Calu3 (cell line): ENCODE measurements around the gene KLHL29. TPM values are rescaled to one million over a fixed set of nuclear protein-coding genes. Genes with fewer than 3 reads are reported as not detected.

Experiments used
- BruUV-seq: library from RNA; stranded (reverse); fragments of 400-500 nt; replicated peaks from 2 replicates; lab custom pipeline; 2021; lab: Mats Ljungman, UMichigan
- CTCF ChIA-PET: fragments of 300-600 bp; sonication (Branson Sonifier 250); formaldehyde crosslinking; loops from one replicate; lab custom pipeline; 2022; ENCODE audit warnings: antibody characterized with exemption; lab: Charles Lee
- DNase-seq: peaks from one replicate; pipeline ENCODE4 v3.0.0; 2022
- H3K27ac Mint-ChIP-seq: one replicate; pipeline ENCODE4 v1.8.0; 2022; ENCODE audit warnings: mixed read lengths; ENCODE audit not compliant: unreplicated experiment
- H3K27me3 Mint-ChIP-seq: one replicate; pipeline ENCODE4 v1.8.0; 2022; ENCODE audit warnings: mixed read lengths; ENCODE audit not compliant: unreplicated experiment
- H3K36me3 Mint-ChIP-seq: one replicate; pipeline ENCODE4 v1.8.0; 2022; ENCODE audit warnings: mild to moderate bottlenecking, moderate library complexity, mixed read lengths; ENCODE audit not compliant: insufficient read depth, unreplicated experiment
- H3K4me1 Mint-ChIP-seq: one replicate; pipeline ENCODE4 v1.8.0; 2022; ENCODE audit warnings: mild to moderate bottlenecking, low read depth, mixed read lengths; ENCODE audit not compliant: unreplicated experiment
- H3K4me3 Mint-ChIP-seq: one replicate; pipeline ENCODE4 v1.8.0; 2022; ENCODE audit warnings: mild to moderate bottlenecking, low read depth, moderate library complexity, mixed read lengths; ENCODE audit not compliant: unreplicated experiment
- H3K9me3 Mint-ChIP-seq: one replicate; pipeline ENCODE4 v1.8.0; 2022; ENCODE audit warnings: low read depth, mixed read lengths; ENCODE audit not compliant: unreplicated experiment
- CTCF ChIP-seq: fragments of 200-600 bp; IDR thresholded peaks from one replicate; pipeline ENCODE4 v1.8.0; 2022; ENCODE audit warnings: antibody characterized with exemption; ENCODE audit not compliant: unreplicated experiment
- intact Hi-C: fragments of 100-400 bp; cut with micrococcal nuclease; formaldehyde crosslinking; loops from one replicate; pipeline ENCODE4 v1.10.0; 2022; ENCODE audit not compliant: unreplicated experiment
- total RNA-seq: library from RNA; stranded (reverse); gene quantifications from 2 replicates; pipeline ENCODE4 v1.2.3, GENCODE V29; 2022

Gene KLHL29
- total RNA-seq, 1 experiment from 2014 or later, result 11.9 TPM

GRCh38 chr2:23541503-23542229 lies 156.7 kb downstream of the KLHL29 start:
- no TSS peak for BruUV-seq
- no peak for TF ChIP-seq CTCF
- CTCF ChIA-PET, result no interaction called here
- Mint-ChIP-seq H3K36me3 (no peaks in the 10 kb centered on the region), H3K4me1 (peaks cover 8% of the 10 kb centered on the region), H3K27me3 (no peaks in the 10 kb centered on the region), H3K27ac (no peak overlapping the region), H3K9me3 (no peaks in the 10 kb centered on the region), H3K4me3 (no peak overlapping the region)
- DNase-seq, result no peak
- intact Hi-C loops, result no loop called here

GRCh38 chr2:23542230-23542789 lies 157.3 kb downstream of the KLHL29 start:
- DNase-seq, result no peak
- intact Hi-C loops, result no loop called here
- Mint-ChIP-seq H3K4me1 (peaks cover 8% of the 10 kb centered on the region), H3K9me3 (no peaks in the 10 kb centered on the region), H3K27me3 (no peaks in the 10 kb centered on the region), H3K27ac (no peak overlapping the region), H3K4me3 (no peak overlapping the region), H3K36me3 (no peaks in the 10 kb centered on the region)
- BruUV-seq, result no TSS peak
- no peak for TF ChIP-seq CTCF
- CTCF ChIA-PET, result no interaction called here

- intact Hi-C loops, result no loop called here
- CTCF ChIA-PET, result no interaction called here
- Mint-ChIP-seq H3K27me3 (no peaks in the 10 kb centered on the region), H3K9me3 (no peaks in the 10 kb centered on the region), H3K27ac (no peak overlapping the region), H3K4me1 (peaks cover 8% of the 10 kb centered on the region), H3K36me3 (no peaks in the 10 kb centered on the region), H3K4me3 (no peak overlapping the region)
- no TSS peak for BruUV-seq
- no peak for DNase-seq
- TF ChIP-seq CTCF, result no peak
Measured at GRCh38 chr2:23543302-23543701, 158.3 kb downstream of the KLHL29 start.

GRCh38 chr2:23543728-23544127 lies 158.7 kb downstream of the KLHL29 start:
- intact Hi-C loops, result no loop called here
- Mint-ChIP-seq H3K27me3 (no peaks in the 10 kb centered on the region), H3K4me1 (peaks cover 8% of the 10 kb centered on the region), H3K4me3 (no peak overlapping the region), H3K9me3 (no peaks in the 10 kb centered on the region), H3K36me3 (no peaks in the 10 kb centered on the region), H3K27ac (no peak overlapping the region)
- CTCF ChIA-PET, result no interaction called here
- no peak for DNase-seq
- BruUV-seq, result no TSS peak
- no peak for TF ChIP-seq CTCF
